Measurements from ENCODE around the gene PXK.
"Not testable (repeated sequence)": the region's sequence is repeated elsewhere in the genome, so short reads cannot be mapped to it uniquely, and the experiment has no call there.

Gene PXK

GRCh38 chr3:58337190-58337589 lies 4.5 kb downstream of the PXK start:
- DNase-seq (ENCODE audit: low spot score) = no peak
- Histone ChIP-seq H3K27ac (no peak overlapping the region), H3K4me3 (no peak overlapping the region)
- TF ChIP-seq CTCF (IDR thresholded peaks at IDR 0.05) = no peak

- H3K4me3 ChIP-seq; H3K27ac ChIP-seq; DNase-seq (ENCODE audit: low spot score): not testable (repeated sequence)
Measured at GRCh38 chr3:58339146-58339545, 6.5 kb downstream of the PXK start.

- Histone ChIP-seq H3K4me3 (no peak overlapping the region), H3K27ac (no peak overlapping the region)
- TF ChIP-seq CTCF (IDR thresholded peaks at IDR 0.05) = no peak
- DNase-seq (ENCODE audit: low spot score) = no peak
Measured at GRCh38 chr3:58340594-58341244, 8.0 kb downstream of the PXK start.

GRCh38 chr3:58341376-58341775 lies 8.7 kb downstream of the PXK start:
- no peak for DNase-seq (ENCODE audit: low spot score)
- no peak overlapping the region for H3K4me3 ChIP-seq
- H3K27ac ChIP-seq = no peak overlapping the region
- no peak for TF ChIP-seq CTCF (IDR thresholded peaks at IDR 0.05)

- Histone ChIP-seq H3K27ac (no peak overlapping the region), H3K4me3 (no peak overlapping the region)
- TF ChIP-seq CTCF (IDR thresholded peaks at IDR 0.05) = no peak
- no peak for DNase-seq (ENCODE audit: low spot score)
Measured at GRCh38 chr3:58342676-58343075, 10.0 kb downstream of the PXK start.

- H3K4me3 ChIP-seq = no peak overlapping the region
- no peak overlapping the region for H3K27ac ChIP-seq
- DNase-seq (ENCODE audit: low spot score) = no peak
- TF ChIP-seq CTCF (IDR thresholded peaks at IDR 0.05) = no peak
Measured at GRCh38 chr3:58345457-58345856, 12.8 kb downstream of the PXK start.

- no peak overlapping the region for H3K27ac ChIP-seq
- no peak for TF ChIP-seq CTCF (IDR thresholded peaks at IDR 0.05)
- DNase-seq (ENCODE audit: low spot score) = no peak
- H3K4me3 ChIP-seq = no peak overlapping the region
Measured at GRCh38 chr3:58346368-58346767, 13.7 kb downstream of the PXK start.
